Osteocyte (in vitro differentiated cells): Measurements from ENCODE around the gene TENM4. TPM values are rescaled to one million over a fixed set of nuclear protein-coding genes. Genes with fewer than 3 reads are reported as not detected.

Source experiments
- DNase-seq: peaks from one replicate; pipeline ENCODE4 v3.0.0; 2021; ENCODE audit warnings: mixed read lengths; ENCODE audit not compliant: unreplicated experiment; ENCODE audit errors: extremely low spot score
- H3K27ac Mint-ChIP-seq: one replicate; pipeline ENCODE4 v1.8.0; 2021; ENCODE audit warnings: mild to moderate bottlenecking, mixed read lengths; ENCODE audit not compliant: unreplicated experiment
- H3K27me3 Mint-ChIP-seq: one replicate; pipeline ENCODE4 v1.8.0; 2021; ENCODE audit warnings: mixed read lengths; ENCODE audit not compliant: unreplicated experiment
- H3K36me3 Mint-ChIP-seq: one replicate; pipeline ENCODE4 v1.8.0; 2021; ENCODE audit warnings: mixed read lengths; ENCODE audit not compliant: unreplicated experiment
- H3K4me1 Mint-ChIP-seq: one replicate; pipeline ENCODE4 v1.8.0; 2021; ENCODE audit warnings: mixed read lengths; ENCODE audit not compliant: unreplicated experiment
- H3K4me3 Mint-ChIP-seq: one replicate; pipeline ENCODE4 v1.8.0; 2021; ENCODE audit warnings: mild to moderate bottlenecking, moderate library complexity, mixed read lengths; ENCODE audit not compliant: unreplicated experiment
- H3K9me3 Mint-ChIP-seq: one replicate; pipeline ENCODE4 v1.8.0; 2021; ENCODE audit warnings: mixed read lengths; ENCODE audit not compliant: unreplicated experiment
- total RNA-seq: library from RNA; stranded (reverse); gene quantifications from 2 replicates; pipeline ENCODE4 v1.2.1, GENCODE V29; 2021
- TF ChIP-seq, protein P1 (sequence below): fragments of 200-600 bp; sonication (generic); IDR thresholded peaks from 2 replicates; pipeline ENCODE4 v1.5.0; 2021; ENCODE audit warnings: antibody characterized with exemption, mild to moderate bottlenecking, moderate library complexity

Gene TENM4
- total RNA-seq, 1 donor from 2014 or later: 74.1 TPM

DNA sequence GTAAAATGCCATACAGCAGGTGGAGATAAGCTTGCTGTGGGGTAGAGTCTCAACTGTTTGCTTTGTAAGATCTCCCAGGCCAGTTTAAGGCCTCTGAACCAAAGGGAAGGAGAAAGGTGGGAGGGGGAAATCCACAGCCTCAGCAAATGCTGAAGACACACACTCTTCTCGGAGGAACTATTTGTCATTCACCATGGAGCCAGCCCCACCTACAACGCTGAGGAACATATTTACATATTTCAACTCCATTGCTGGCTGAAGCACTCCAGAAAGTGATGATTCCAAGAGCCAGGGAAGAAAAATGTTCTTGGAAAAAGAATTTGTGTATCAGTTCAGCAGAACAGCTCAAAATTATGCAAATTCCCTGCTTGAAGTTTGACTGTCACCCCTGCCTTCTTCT lies 6.5 kb downstream of the TENM4 start:
- no peak overlapping the region for H3K27ac Mint-ChIP-seq
- TF ChIP-seq, protein P1, sequence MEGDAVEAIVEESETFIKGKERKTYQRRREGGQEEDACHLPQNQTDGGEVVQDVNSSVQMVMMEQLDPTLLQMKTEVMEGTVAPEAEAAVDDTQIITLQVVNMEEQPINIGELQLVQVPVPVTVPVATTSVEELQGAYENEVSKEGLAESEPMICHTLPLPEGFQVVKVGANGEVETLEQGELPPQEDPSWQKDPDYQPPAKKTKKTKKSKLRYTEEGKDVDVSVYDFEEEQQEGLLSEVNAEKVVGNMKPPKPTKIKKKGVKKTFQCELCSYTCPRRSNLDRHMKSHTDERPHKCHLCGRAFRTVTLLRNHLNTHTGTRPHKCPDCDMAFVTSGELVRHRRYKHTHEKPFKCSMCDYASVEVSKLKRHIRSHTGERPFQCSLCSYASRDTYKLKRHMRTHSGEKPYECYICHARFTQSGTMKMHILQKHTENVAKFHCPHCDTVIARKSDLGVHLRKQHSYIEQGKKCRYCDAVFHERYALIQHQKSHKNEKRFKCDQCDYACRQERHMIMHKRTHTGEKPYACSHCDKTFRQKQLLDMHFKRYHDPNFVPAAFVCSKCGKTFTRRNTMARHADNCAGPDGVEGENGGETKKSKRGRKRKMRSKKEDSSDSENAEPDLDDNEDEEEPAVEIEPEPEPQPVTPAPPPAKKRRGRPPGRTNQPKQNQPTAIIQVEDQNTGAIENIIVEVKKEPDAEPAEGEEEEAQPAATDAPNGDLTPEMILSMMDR: no peak
- no peaks in the 10 kb centered on the region for H3K36me3 Mint-ChIP-seq
- DNase-seq: no peak
- peaks cover 20% of the 10 kb centered on the region for H3K27me3 Mint-ChIP-seq
- no peaks in the 10 kb centered on the region for H3K9me3 Mint-ChIP-seq
- no peak overlapping the region for H3K4me3 Mint-ChIP-seq
- peaks cover 20% of the 10 kb centered on the region for H3K4me1 Mint-ChIP-seq

DNA sequence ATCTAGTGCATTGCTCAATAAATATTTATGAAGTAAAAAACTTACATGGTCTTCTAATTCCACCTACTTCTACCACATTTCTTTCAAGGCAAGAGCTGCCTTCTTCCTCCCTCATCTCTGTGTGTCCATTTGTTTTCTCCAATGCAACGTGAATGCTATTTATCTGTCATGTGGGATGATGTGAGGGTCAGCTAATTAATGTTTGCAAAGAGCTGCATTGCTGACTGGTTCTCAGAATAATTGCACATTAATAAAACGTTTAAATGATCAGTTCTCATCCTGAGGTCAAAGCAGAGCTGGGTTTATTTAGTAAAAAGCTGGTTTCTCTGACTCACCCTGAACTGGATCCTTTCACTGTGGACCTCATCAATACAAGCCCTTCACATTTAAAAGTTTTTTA lies 8.7 kb downstream of the TENM4 start:
- Mint-ChIP-seq H3K27ac (no peak overlapping the region), H3K9me3 (no peaks in the 10 kb centered on the region), H3K4me3 (no peak overlapping the region)

DNA sequence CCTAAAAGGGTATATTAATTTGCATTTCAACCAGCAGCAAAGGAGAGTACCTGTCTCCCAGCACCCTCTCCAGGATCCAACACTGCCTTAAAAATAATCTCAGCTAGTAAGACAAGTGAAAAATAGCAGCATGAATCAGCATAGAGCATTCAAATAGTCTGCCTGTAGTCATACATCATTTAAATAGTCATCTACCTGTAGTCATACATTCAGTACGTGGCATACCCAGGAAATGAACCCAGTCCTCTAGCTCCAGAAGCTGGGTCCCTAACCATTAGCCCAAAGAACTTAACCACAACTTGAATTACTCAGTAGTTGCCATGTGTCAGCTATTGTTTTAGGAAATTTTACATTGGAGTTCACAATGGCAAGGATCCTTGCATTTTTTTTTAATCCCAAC lies 9.3 kb downstream of the TENM4 start:
- no peak overlapping the region for H3K4me3 Mint-ChIP-seq
- H3K27ac Mint-ChIP-seq: no peak overlapping the region
- no peak for DNase-seq
- H3K36me3 Mint-ChIP-seq: no peaks in the 10 kb centered on the region
- H3K27me3 Mint-ChIP-seq: peaks cover 16% of the 10 kb centered on the region
- TF ChIP-seq, protein P1: no peak
- peaks cover under 1% of the 10 kb centered on the region for H3K4me1 Mint-ChIP-seq
- no peaks in the 10 kb centered on the region for H3K9me3 Mint-ChIP-seq

More for the DNA sequence above, 8.7 kb downstream of the TENM4 start:
- Mint-ChIP-seq H3K36me3 (no peaks in the 10 kb centered on the region), H3K4me1 (peaks cover 7% of the 10 kb centered on the region), H3K27me3 (peaks cover 20% of the 10 kb centered on the region)
- TF ChIP-seq, protein P1: no peak
- no peak for DNase-seq

DNA sequence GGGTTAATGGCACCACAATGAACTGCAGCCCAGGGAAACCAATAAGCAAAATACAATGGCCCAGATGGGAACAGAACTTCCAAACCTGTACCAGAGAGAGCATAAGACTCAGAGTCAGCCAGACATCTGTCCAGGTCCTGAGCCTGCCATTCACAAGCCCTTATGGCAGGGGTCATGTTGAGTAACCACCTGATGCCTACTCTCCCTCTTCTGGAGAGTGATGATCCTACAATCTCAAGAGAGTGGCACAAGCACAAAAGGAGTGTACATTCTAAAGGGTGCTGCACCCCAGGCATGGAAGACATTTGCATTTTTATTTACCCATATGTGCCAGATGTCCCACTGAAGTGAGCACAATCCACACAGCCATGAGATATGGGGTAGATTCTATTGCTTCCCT lies 10.6 kb downstream of the TENM4 start:
- Mint-ChIP-seq H3K4me3 (no peak overlapping the region), H3K27ac (no peak overlapping the region), H3K27me3 (peaks cover 6% of the 10 kb centered on the region), H3K9me3 (no peaks in the 10 kb centered on the region), H3K36me3 (no peaks in the 10 kb centered on the region), H3K4me1 (no peaks in the 10 kb centered on the region)
- no peak for DNase-seq
- TF ChIP-seq, protein P1: no peak

DNA sequence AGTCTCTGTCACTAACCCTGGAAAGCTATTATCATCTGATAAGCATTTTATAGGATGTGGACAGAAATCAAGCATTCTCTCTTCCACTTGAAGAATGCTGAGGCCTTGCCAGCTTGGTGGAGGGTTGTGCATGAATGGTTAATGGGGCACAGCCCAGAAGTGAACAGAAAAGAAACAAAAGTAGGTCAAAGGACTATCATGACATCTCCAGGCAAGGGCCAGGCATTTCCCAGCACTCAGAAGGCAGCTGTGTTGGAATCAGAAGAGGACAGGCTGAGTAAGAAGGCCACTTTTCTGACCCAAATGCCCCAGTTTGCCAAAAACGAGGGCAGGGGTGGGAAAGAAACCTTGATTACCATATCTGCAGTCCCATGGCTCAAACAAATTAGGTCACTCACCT lies 12.4 kb downstream of the TENM4 start:
- Mint-ChIP-seq H3K27ac (no peak overlapping the region), H3K4me1 (no peaks in the 10 kb centered on the region), H3K36me3 (no peaks in the 10 kb centered on the region), H3K4me3 (no peak overlapping the region), H3K27me3 (peaks cover 2% of the 10 kb centered on the region), H3K9me3 (no peaks in the 10 kb centered on the region)
- TF ChIP-seq, protein P1: no peak
- DNase-seq: peak; percentile 44
